Body of pancreas (tissue), 4 donors: ENCODE measurements around the gene TPSB2. TPM values are rescaled to one million over a fixed set of nuclear protein-coding genes. Genes with fewer than 3 reads are reported as not detected.

ENCODE experiments used
- ATAC-seq: fragments of 150-250 bp; one replicate; pipeline ENCODE4 v1.9.1; 2016
- DNase-seq, 4 donors: peaks; one replicate each; pipeline ENCODE4 v3.0.0-alpha.2; 2019
- H3K27ac ChIP-seq, 4 donors: fragments of 200-600 bp; sonication (generic); 1 replicate in 3 of 4; 2 replicates in 1 of 4; pipeline versions ENCODE4 v1.5.1 to v1.6.1; 2016 to 2019; ENCODE audit warnings: mild to moderate bottlenecking in 1 of 4, mixed read lengths in 1 of 4, moderate library complexity in 1 of 4
- H3K27me3 ChIP-seq, 2 donors: fragments of 200-600 bp; sonication (generic); one replicate each; pipeline ENCODE4 v1.6.0; 2016; ENCODE audit warnings: mild to moderate bottlenecking in 1 of 2
- H3K36me3 ChIP-seq, 2 donors: fragments of 200-600 bp; sonication (generic); replicated peaks in 1 of 2; 2 replicates each; pipeline ENCODE4 v1.5.1; 2016; ENCODE audit warnings: low read depth in 2 of 2; ENCODE audit not compliant: insufficient read depth in 1 of 2
- H3K4me1 ChIP-seq: fragments of 200-600 bp; sonication (generic); one replicate; pipeline ENCODE4 v1.6.0; 2016
- H3K4me3 ChIP-seq, 2 donors: fragments of 200-600 bp; sonication (generic); 1 replicate in 1 of 2; 2 replicates in 1 of 2; pipeline ENCODE4 v1.5.1; 2016 to 2019
- H3K9me3 ChIP-seq, 3 donors: fragments of 200-600 bp; sonication (generic); 1 replicate in 2 of 3; 2 replicates in 1 of 3; pipeline ENCODE4 v1.5.1; 2016
- CTCF ChIP-seq, 7 experiments: fragments of 450-650 bp in 4 of 7; fragments of 200-600 bp in 3 of 7; sonication (generic) in 3 of 7; IDR thresholded peaks; one replicate each; pipeline ENCODE4 v1.5.1; 2016 to 2019; ENCODE audit warnings: antibody characterized with exemption in 7 of 7
- POLR2A ChIP-seq, 3 donors: fragments of 450-650 bp; IDR thresholded peaks; one replicate each; pipeline ENCODE4 v1.6.1; 2016; ENCODE audit warnings: antibody characterized with exemption in 3 of 3, mild to moderate bottlenecking in 2 of 3
- WGBS, 2 donors: methylation state at CpG; one replicate each; pipeline ENCODE4 v1.1.5; 2017; 5-methylcytosine and 5-hydroxymethylcytosine counted together
- intact Hi-C: fragments of 100-400 bp; cut with DNase I; formaldehyde crosslinking; loops from one replicate; pipeline ENCODE4 v1.15.1; 2023
- total RNA-seq, 2 donors: library from RNA; depleted of rRNA; stranded (reverse); fragments of >200 nt; gene quantifications; one replicate each; pipeline ENCODE4 v1.1.0, GENCODE V29; 2016

The TPSB2 gene
- total RNA-seq, 2 donors from 2014 or later: 4.4 to 21.8 TPM

GRCh38 chr16:1216296-1216619 lies 13.7 kb downstream of the TPSB2 start:
- Histone ChIP-seq H3K27ac (no peak overlapping the region), H3K36me3 (no peaks in the 10 kb centered on the region), H3K4me3 (no peak overlapping the region), H3K27me3 (no peaks in the 10 kb centered on the region), H3K4me1 (no peaks in the 10 kb centered on the region), H3K9me3 (no peaks in the 10 kb centered on the region)
- TF ChIP-seq POLR2A (IDR thresholded peaks at IDR 0.05): no peak
- no peak for TF ChIP-seq CTCF (IDR thresholded peaks at IDR 0.05)
- ATAC-seq (no peak), DNase-seq (no peak)
- intact Hi-C loops: no loop called here
- WGBS, 2 donors: 70 to 79% methylated on average over 6 to 8 of the region's 12 CpGs

GRCh38 chr16:1215574-1216295 lies 14.2 kb downstream of the TPSB2 start:
- Histone ChIP-seq H3K4me3 (no peak overlapping the region), H3K9me3 (no peaks in the 10 kb centered on the region), H3K36me3 (no peaks in the 10 kb centered on the region), H3K27me3 (no peaks in the 10 kb centered on the region), H3K27ac (no peak overlapping the region), H3K4me1 (no peaks in the 10 kb centered on the region)
- DNase-seq (no peak), ATAC-seq (no peak)
- WGBS, 2 donors: 68 to 83% methylated on average over 17 to 31 of the region's 32 CpGs
- TF ChIP-seq CTCF (IDR thresholded peaks at IDR 0.05): no peak
- TF ChIP-seq POLR2A (IDR thresholded peaks at IDR 0.05): no peak
- intact Hi-C loops: no loop called here

GRCh38 chr16:1214719-1215118 lies 15.3 kb downstream of the TPSB2 start:
- no peaks in the 10 kb centered on the region for H3K27me3 ChIP-seq
- H3K36me3 ChIP-seq: no peaks in the 10 kb centered on the region
- intact Hi-C loops: no loop called here
- no peak for ATAC-seq
- H3K4me3 ChIP-seq: no peak overlapping the region
- H3K4me1 ChIP-seq: no peaks in the 10 kb centered on the region
- whole genome bisulfite sequencing, 2 donors: 65 to 90% methylated on average over 3 to 15 of the region's 16 CpGs
- no peak for DNase-seq
- no peak for TF ChIP-seq POLR2A (IDR thresholded peaks at IDR 0.05)
- TF ChIP-seq CTCF (IDR thresholded peaks at IDR 0.05): no peak
- H3K9me3 ChIP-seq: no peaks in the 10 kb centered on the region
- no peak overlapping the region for H3K27ac ChIP-seq

- Histone ChIP-seq H3K27me3 (no peaks in the 10 kb centered on the region), H3K4me1 (no peaks in the 10 kb centered on the region), H3K36me3 (no peaks in the 10 kb centered on the region), H3K4me3 (no peak overlapping the region), H3K9me3 (no peaks in the 10 kb centered on the region), H3K27ac (no peak overlapping the region)
- intact Hi-C loops: no loop called here
- ATAC-seq (no peak), DNase-seq (no peak)
- TF ChIP-seq CTCF (IDR thresholded peaks at IDR 0.05) (no peak), POLR2A (IDR thresholded peaks at IDR 0.05) (no peak)
- WGBS, 2 donors: 67 to 71% methylated on average over 21 to 25 of the region's 25 CpGs
Measured at GRCh38 chr16:1213796-1214372, 16.1 kb downstream of the TPSB2 start.

- TF ChIP-seq POLR2A (IDR thresholded peaks at IDR 0.05): no peak
- no peak for TF ChIP-seq CTCF (IDR thresholded peaks at IDR 0.05)
- 78% methylated on average over 7 of the region's 8 CpGs; no CpG with 5 or more reads in 1 of the 2 donors for WGBS, 2 donors
- intact Hi-C loops: no loop called here
- no peaks in the 10 kb centered on the region for H3K36me3 ChIP-seq
- ATAC-seq: no peak
- no peak overlapping the region for H3K27ac ChIP-seq
- H3K9me3 ChIP-seq: no peaks in the 10 kb centered on the region
- no peaks in the 10 kb centered on the region for H3K27me3 ChIP-seq
- DNase-seq: no peak
- no peaks in the 10 kb centered on the region for H3K4me1 ChIP-seq
- no peak overlapping the region for H3K4me3 ChIP-seq
Measured at GRCh38 chr16:1213231-1213630, 16.8 kb downstream of the TPSB2 start.
